PFSK-1 (cell line): ENCODE measurements around the gene SNAP25.

Experiments
- FOXP2 ChIP-seq: optimal IDR thresholded peaks from 2 replicates; pipeline ENCODE3; 2011; ENCODE audit warnings: borderline replicate concordance, control low read depth, inconsistent platforms; ENCODE audit not compliant: insufficient read depth; ENCODE audit errors: extremely low read length, extremely low read depth
- POLR2AphosphoS5 ChIP-seq: IDR thresholded peaks from 2 replicates; pipeline ENCODE4 v1.6.1; 2012; ENCODE audit warnings: low read depth, mild to moderate bottlenecking, control low read depth, low read length, moderate library complexity
- REST ChIP-seq, 2 experiments: IDR thresholded peaks; 2 replicates each; pipeline versions ENCODE4 v1.6.1 to v1.8.0; 2011 to 2012; ENCODE audit warnings: low read depth in 2 of 2, low read length in 2 of 2, control low read depth in 1 of 2, inconsistent platforms in 1 of 2, mild to moderate bottlenecking in 1 of 2, moderate library complexity in 1 of 2; ENCODE audit not compliant: insufficient read depth in 1 of 2
- SIN3A ChIP-seq: IDR thresholded peaks from 2 replicates; pipeline ENCODE4 v1.6.1; 2012; ENCODE audit warnings: mild to moderate bottlenecking, low read length, moderate library complexity, borderline replicate concordance; ENCODE audit not compliant: insufficient read depth

GRCh38 chr20:10338426-10339180, 120.0 kb downstream of the SNAP25 start:
- no peak for TF ChIP-seq POLR2AphosphoS5
- TF ChIP-seq SIN3A = no peak
- no peak for TF ChIP-seq REST (IDR thresholded peaks at IDR 0.05; ENCODE audit: insufficient read depth in 1 of 2, low read depth in 2 of 2, low read length in 2 of 2)
- no peak for TF ChIP-seq FOXP2
